GM23248 (cell line): ENCODE measurements around the gene CRIP1.

Experiments used
- EZH2 ChIP-seq: fragments of 200-600 bp; sonication (generic); IDR thresholded peaks from 2 replicates; pipeline ENCODE4 v1.6.1; 2018; ENCODE audit warnings: antibody characterized with exemption, mild to moderate bottlenecking; ENCODE audit not compliant: insufficient read depth, poor library complexity, severe bottlenecking
- EZH2phosphoT487 ChIP-seq: fragments of 200-600 bp; sonication (generic); IDR thresholded peaks from 2 replicates; pipeline ENCODE4 v1.6.1; 2018; ENCODE audit warnings: antibody characterized with exemption, moderate library complexity, mild to moderate bottlenecking, low read depth; ENCODE audit not compliant: insufficient read depth

DNA sequence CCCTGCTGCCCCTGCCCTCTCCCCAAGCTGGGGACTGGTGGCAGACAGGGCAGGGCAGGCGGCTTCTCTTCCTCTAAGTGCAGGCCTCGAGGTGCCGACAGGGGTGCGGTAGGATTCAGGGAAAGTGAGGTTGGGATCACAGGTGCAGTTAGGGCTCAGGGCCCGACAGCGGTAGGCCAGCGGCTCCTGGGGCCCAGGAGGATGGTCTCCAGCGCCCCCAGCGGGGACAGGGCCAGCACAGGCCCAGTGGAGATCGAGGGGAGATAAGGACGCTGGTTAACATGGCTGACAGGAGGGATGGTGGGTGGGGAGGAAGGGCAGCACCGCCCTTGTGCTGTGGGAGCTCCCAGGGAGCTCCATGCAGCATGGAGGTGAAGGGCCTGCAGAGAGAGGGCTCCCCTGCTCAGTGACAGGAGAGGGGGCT lies 935 bp upstream of the CRIP1 start:
- no peak for TF ChIP-seq EZH2
- TF ChIP-seq EZH2phosphoT487: no peak
